Sigmoid colon (tissue), 7 donors: ENCODE measurements around the gene PLCL1. TPM values are rescaled to one million over a fixed set of nuclear protein-coding genes. Genes with fewer than 3 reads are reported as not detected.

ENCODE experiments used
- DNase-seq: peaks from one replicate; pipeline ENCODE4 v3.0.0-alpha.2; 2019
- H3K27ac ChIP-seq, 4 donors: fragments of 200-600 bp; sonication (generic); one replicate each; pipeline ENCODE4 v1.5.1; 2016 to 2019; ENCODE audit warnings: mild to moderate bottlenecking in 1 of 4
- H3K27me3 ChIP-seq, 3 donors: fragments of 200-600 bp; sonication (generic); one replicate each; pipeline ENCODE4 v1.5.1; 2019; ENCODE audit warnings: mild to moderate bottlenecking in 1 of 3
- H3K36me3 ChIP-seq, 4 donors: fragments of 200-600 bp; sonication (generic); one replicate each; pipeline ENCODE4 v1.5.1; 2016 to 2019
- H3K4me1 ChIP-seq, 4 donors: fragments of 200-600 bp; sonication (generic); one replicate each; pipeline ENCODE4 v1.5.1; 2017 to 2019
- H3K4me3 ChIP-seq, 4 donors: fragments of 200-600 bp; sonication (generic); one replicate each; pipeline ENCODE4 v1.5.1; 2017 to 2019; ENCODE audit warnings: mild to moderate bottlenecking in 2 of 4, moderate library complexity in 1 of 4
- H3K9me3 ChIP-seq, 4 donors: fragments of 200-600 bp in 3 of 4; sonication (generic) in 3 of 4; one replicate each; pipeline versions ENCODE4 v1.5.1 to v1.6.1; 2013 to 2019
- EP300 ChIP-seq, 4 donors: sonication (generic); formaldehyde crosslinking; IDR thresholded peaks; one replicate each; pipeline ENCODE4 v1.6.1; 2017; ENCODE audit warnings: antibody characterized with exemption in 4 of 4
- POLR2A ChIP-seq, 2 donors: fragments of 450-650 bp; IDR thresholded peaks; one replicate each; pipeline ENCODE4 v1.6.1; 2016; ENCODE audit warnings: antibody characterized with exemption in 2 of 2, mild to moderate bottlenecking in 2 of 2, moderate library complexity in 2 of 2
- POLR2AphosphoS5 ChIP-seq, 4 donors: sonication (generic); formaldehyde crosslinking; IDR thresholded peaks; one replicate each; pipeline ENCODE4 v1.6.1; 2017; ENCODE audit warnings: antibody characterized with exemption in 4 of 4
- WGBS, 2 donors: extraction: QIAGEN DNeasy Blood & Tissue Kit; methylation state at CpG; one replicate each; pipeline ENCODE4 v1.1.7; 2013; 5-methylcytosine and 5-hydroxymethylcytosine counted together
- intact Hi-C: fragments of 100-400 bp; cut with DNase I; formaldehyde crosslinking; loops from one replicate; pipeline ENCODE4 v1.15.1; 2023
- polyA plus RNA-seq, 3 donors: library from polyadenylated mRNA; stranded (reverse); fragments of 200-250 nt; gene quantifications; one replicate each; pipeline ENCODE4 v1.2.3, GENCODE V29; 2013
- total RNA-seq, 4 donors: library from RNA; depleted of rRNA; stranded (reverse); fragments of >200 nt; gene quantifications; one replicate each; pipeline ENCODE4 v1.1.0, GENCODE V29; 2016
- TF ChIP-seq, protein P1 (sequence below), 4 experiments: fragments of 450-650 bp in 3 of 4; fragments of 200-600 bp in 1 of 4; IDR thresholded peaks; one replicate each; pipeline ENCODE4 v1.5.1; 2016 to 2019; ENCODE audit warnings: antibody characterized with exemption in 4 of 4, mild to moderate bottlenecking in 3 of 4, moderate library complexity in 2 of 4
- donor health status: healthy with polysubstance abuse.
- donor health status: Bipolar disorder and iron deficiency.
- donor health status: healthy.

Gene PLCL1
- total and polyA plus RNA-seq, 7 donors: 0.69 to 20.0 (median 13.6) TPM

GRCh38 chr2:197939787-197940186, 135.4 kb downstream of the PLCL1 start:
- 65 to 82% methylated on average over 3 of the region's 3 CpGs for WGBS, 2 donors
- H3K36me3 ChIP-seq: no peaks in the 10 kb centered on the region
- TF ChIP-seq EP300 (IDR thresholded peaks at IDR 0.05): no peak
- no peak for TF ChIP-seq POLR2AphosphoS5 (IDR thresholded peaks at IDR 0.05)
- TF ChIP-seq, protein P1, sequence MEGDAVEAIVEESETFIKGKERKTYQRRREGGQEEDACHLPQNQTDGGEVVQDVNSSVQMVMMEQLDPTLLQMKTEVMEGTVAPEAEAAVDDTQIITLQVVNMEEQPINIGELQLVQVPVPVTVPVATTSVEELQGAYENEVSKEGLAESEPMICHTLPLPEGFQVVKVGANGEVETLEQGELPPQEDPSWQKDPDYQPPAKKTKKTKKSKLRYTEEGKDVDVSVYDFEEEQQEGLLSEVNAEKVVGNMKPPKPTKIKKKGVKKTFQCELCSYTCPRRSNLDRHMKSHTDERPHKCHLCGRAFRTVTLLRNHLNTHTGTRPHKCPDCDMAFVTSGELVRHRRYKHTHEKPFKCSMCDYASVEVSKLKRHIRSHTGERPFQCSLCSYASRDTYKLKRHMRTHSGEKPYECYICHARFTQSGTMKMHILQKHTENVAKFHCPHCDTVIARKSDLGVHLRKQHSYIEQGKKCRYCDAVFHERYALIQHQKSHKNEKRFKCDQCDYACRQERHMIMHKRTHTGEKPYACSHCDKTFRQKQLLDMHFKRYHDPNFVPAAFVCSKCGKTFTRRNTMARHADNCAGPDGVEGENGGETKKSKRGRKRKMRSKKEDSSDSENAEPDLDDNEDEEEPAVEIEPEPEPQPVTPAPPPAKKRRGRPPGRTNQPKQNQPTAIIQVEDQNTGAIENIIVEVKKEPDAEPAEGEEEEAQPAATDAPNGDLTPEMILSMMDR (IDR thresholded peaks at IDR 0.05): no peak
- no peak for TF ChIP-seq POLR2A (IDR thresholded peaks at IDR 0.05)
- no peak overlapping the region for H3K27ac ChIP-seq
- DNase-seq: no peak
- intact Hi-C loops: no loop called here
- H3K9me3 ChIP-seq: no peaks in the 10 kb centered on the region
- no peak overlapping the region for H3K4me3 ChIP-seq
- H3K27me3 ChIP-seq: no peaks in the 10 kb centered on the region
- peaks cover 0 to 17% (median 7%) of the 10 kb centered on the region in 4 donors for H3K4me1 ChIP-seq

GRCh38 chr2:197940382-197940781, 136.0 kb downstream of the PLCL1 start:
- Histone ChIP-seq H3K27ac (no peak overlapping the region), H3K4me3 (no peak overlapping the region), H3K9me3 (no peaks in the 10 kb centered on the region), H3K4me1 (peaks cover 0 to 17% (median 7%) of the 10 kb centered on the region in 4 donors), H3K36me3 (no peaks in the 10 kb centered on the region), H3K27me3 (no peaks in the 10 kb centered on the region)
- no peak for TF ChIP-seq EP300 (IDR thresholded peaks at IDR 0.05)
- intact Hi-C loops: no loop called here
- no peak for DNase-seq
- 93 to 96% methylated on average over 1 of the region's 1 CpG for WGBS, 2 donors

DNA sequence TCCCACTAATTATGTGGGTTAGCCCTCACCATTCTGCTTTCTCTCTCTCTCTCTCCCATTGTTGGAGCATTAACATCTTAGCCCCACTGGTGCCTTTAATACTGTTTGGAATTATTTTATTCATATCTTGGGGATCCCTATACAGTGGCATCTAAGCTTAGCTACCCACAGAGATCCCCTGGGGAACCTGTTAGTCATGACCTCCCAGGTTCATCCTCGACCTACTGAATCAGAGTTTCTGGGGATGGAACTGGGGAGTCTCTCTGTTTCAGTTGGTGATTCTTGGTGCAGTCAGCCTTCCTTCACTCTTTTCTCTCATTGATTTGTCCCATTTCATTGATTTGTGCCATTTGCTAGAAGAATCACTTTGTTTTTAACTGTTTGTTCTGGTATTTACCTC, 137.3 kb downstream of the PLCL1 start:
- Histone ChIP-seq H3K36me3 (no peaks in the 10 kb centered on the region), H3K4me3 (no peak overlapping the region), H3K4me1 (peaks cover 0 to 21% (median 9%) of the 10 kb centered on the region in 4 donors), H3K9me3 (no peaks in the 10 kb centered on the region), H3K27ac (no peak overlapping the region), H3K27me3 (no peaks in the 10 kb centered on the region)
- WGBS, 2 donors: 67 to 69% methylated on average over 1 of the region's 1 CpG
- DNase-seq: no peak
- TF ChIP-seq POLR2AphosphoS5 (IDR thresholded peaks at IDR 0.05) (no peak), POLR2A (IDR thresholded peaks at IDR 0.05) (no peak), EP300 (IDR thresholded peaks at IDR 0.05) (no peak)
- TF ChIP-seq, protein P1 (IDR thresholded peaks at IDR 0.05): no peak
- intact Hi-C loops: no loop called here

GRCh38 chr2:197943731-197944130, 139.3 kb downstream of the PLCL1 start:
- TF ChIP-seq EP300 (IDR thresholded peaks at IDR 0.05) (no peak), POLR2AphosphoS5 (IDR thresholded peaks at IDR 0.05) (no peak), POLR2A (IDR thresholded peaks at IDR 0.05) (no peak)
- TF ChIP-seq, protein P1 (IDR thresholded peaks at IDR 0.05): no peak
- no peaks in the 10 kb centered on the region for H3K27me3 ChIP-seq
- H3K4me1 ChIP-seq: peaks cover 0 to 19% (median 9%) of the 10 kb centered on the region in 4 donors
- WGBS, 2 donors: 100% methylated on average over 1 of the region's 1 CpG
- H3K9me3 ChIP-seq: no peaks in the 10 kb centered on the region
- H3K27ac ChIP-seq: no peak overlapping the region
- H3K36me3 ChIP-seq: no peaks in the 10 kb centered on the region
- H3K4me3 ChIP-seq: no peak overlapping the region
- intact Hi-C loops: no loop called here
- no peak for DNase-seq

GRCh38 chr2:197944416-197945096, 140.2 kb downstream of the PLCL1 start:
- no peaks in the 10 kb centered on the region for H3K27me3 ChIP-seq
- TF ChIP-seq POLR2A (IDR thresholded peaks at IDR 0.05) (no peak), POLR2AphosphoS5 (IDR thresholded peaks at IDR 0.05) (no peak), EP300 (IDR thresholded peaks at IDR 0.05) (no peak)
- TF ChIP-seq, protein P1 (IDR thresholded peaks at IDR 0.05): no peak
- H3K36me3 ChIP-seq: no peaks in the 10 kb centered on the region
- H3K4me1 ChIP-seq: peaks cover 0 to 22% (median 9%) of the 10 kb centered on the region in 4 donors
- intact Hi-C loops: no loop called here
- WGBS, 2 donors: 8 to 37% methylated on average over 2 of the region's 2 CpGs
- no peak overlapping the region for H3K27ac ChIP-seq
- H3K9me3 ChIP-seq: no peaks in the 10 kb centered on the region
- H3K4me3 ChIP-seq: no peak overlapping the region
- DNase-seq: no peak
